OCI-LY7 (cell line): ENCODE data around the gene ARTN.

Experiments
- EZH2phosphoT487 ChIP-seq: fragments of 200-600 bp; sonication (generic); IDR thresholded peaks from 2 replicates; pipeline ENCODE4 v1.6.1; 2018; ENCODE audit warnings: low read depth, borderline replicate concordance, mild to moderate bottlenecking, mixed run types, antibody characterized with exemption, low read length, moderate library complexity, mixed read lengths
- TF ChIP-seq, protein P1 (sequence below): fragments of 200-600 bp; sonication (generic); conservative IDR thresholded peaks from 2 replicates; pipeline ENCODE4 v1.5.1; 2014; ENCODE audit warnings: mild to moderate bottlenecking, antibody characterized with exemption, low read length, moderate library complexity, mixed read lengths

DNA sequence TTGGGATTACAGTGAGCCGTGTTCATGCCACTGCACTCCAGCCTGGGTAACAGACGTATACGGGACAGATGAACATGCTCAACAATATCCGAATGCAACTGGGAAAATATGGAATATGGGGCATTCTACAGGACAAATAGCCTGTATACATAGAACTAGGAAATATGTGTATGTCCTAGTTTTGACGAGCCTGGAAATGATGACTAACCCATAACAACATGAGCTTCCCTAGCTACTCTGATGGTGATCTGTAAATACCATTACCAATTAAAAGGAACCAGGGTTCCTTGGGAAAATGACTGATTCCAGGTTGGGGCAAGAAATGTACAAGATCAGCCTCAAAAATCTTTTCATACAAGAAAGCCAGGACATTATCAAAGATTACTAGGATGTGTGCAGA is 42.8 kb upstream of the ARTN start:
- TF ChIP-seq, protein P1, sequence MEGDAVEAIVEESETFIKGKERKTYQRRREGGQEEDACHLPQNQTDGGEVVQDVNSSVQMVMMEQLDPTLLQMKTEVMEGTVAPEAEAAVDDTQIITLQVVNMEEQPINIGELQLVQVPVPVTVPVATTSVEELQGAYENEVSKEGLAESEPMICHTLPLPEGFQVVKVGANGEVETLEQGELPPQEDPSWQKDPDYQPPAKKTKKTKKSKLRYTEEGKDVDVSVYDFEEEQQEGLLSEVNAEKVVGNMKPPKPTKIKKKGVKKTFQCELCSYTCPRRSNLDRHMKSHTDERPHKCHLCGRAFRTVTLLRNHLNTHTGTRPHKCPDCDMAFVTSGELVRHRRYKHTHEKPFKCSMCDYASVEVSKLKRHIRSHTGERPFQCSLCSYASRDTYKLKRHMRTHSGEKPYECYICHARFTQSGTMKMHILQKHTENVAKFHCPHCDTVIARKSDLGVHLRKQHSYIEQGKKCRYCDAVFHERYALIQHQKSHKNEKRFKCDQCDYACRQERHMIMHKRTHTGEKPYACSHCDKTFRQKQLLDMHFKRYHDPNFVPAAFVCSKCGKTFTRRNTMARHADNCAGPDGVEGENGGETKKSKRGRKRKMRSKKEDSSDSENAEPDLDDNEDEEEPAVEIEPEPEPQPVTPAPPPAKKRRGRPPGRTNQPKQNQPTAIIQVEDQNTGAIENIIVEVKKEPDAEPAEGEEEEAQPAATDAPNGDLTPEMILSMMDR = no peak
- no peak for TF ChIP-seq EZH2phosphoT487
